Measurements from ENCODE around the gene DCTN4.

DNA sequence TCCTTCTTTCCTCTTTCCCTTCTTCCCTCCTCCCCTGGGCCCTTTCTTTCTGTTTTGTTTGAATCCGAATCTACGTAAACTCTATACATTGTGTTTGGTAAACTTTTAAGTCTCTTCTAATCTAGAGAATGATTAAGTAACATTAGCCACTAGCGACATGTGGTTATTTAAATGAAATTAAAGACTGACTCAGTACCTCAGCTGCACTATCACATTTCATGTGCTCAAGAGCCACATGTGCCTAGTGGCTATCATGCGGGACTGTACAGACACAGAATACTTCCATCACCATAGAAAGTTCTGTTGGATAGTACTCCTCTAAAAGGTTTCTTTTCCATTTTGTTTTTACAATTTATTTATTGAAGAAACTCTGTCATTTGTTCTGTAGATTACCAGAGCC, 29.0 kb downstream of the DCTN4 start:
- TF ChIP-seq POLR2A (IDR thresholded peaks at IDR 0.05) = no peak
- TF ChIP-seq, protein P1, sequence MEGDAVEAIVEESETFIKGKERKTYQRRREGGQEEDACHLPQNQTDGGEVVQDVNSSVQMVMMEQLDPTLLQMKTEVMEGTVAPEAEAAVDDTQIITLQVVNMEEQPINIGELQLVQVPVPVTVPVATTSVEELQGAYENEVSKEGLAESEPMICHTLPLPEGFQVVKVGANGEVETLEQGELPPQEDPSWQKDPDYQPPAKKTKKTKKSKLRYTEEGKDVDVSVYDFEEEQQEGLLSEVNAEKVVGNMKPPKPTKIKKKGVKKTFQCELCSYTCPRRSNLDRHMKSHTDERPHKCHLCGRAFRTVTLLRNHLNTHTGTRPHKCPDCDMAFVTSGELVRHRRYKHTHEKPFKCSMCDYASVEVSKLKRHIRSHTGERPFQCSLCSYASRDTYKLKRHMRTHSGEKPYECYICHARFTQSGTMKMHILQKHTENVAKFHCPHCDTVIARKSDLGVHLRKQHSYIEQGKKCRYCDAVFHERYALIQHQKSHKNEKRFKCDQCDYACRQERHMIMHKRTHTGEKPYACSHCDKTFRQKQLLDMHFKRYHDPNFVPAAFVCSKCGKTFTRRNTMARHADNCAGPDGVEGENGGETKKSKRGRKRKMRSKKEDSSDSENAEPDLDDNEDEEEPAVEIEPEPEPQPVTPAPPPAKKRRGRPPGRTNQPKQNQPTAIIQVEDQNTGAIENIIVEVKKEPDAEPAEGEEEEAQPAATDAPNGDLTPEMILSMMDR (IDR thresholded peaks at IDR 0.05) = no peak
- no peak for TF ChIP-seq EP300 (IDR thresholded peaks at IDR 0.05)
